SIG-M5 treated with dmso at 0.1 percent for 504 hours (cell line): ENCODE measurements around the gene TSC22D2.
"Not testable (repeated sequence)": the region's sequence is repeated elsewhere in the genome, so short reads cannot be mapped to it uniquely, and the experiment has no call there.

Experiments
- DNase-seq: peaks from one replicate; lab custom pipeline; 2025; ENCODE audit not compliant: unreplicated experiment; lab: John Stamatoyannopoulos, UW

Gene TSC22D2

GRCh38 chr3:150446470-150446977, 38.4 kb downstream of the TSC22D2 start:
- DNase-seq = no peak

GRCh38 chr3:150447084-150447483, 39.0 kb downstream of the TSC22D2 start:
- DNase-seq = no peak

- DNase-seq = no peak
These were observed 39.8 kb downstream of the TSC22D2 start for GRCh38 chr3:150447631-150448465.

GRCh38 chr3:150449169-150449721, 41.1 kb downstream of the TSC22D2 start:
- DNase-seq = no peak

- peak; percentile 81 for DNase-seq
These were observed 42.8 kb downstream of the TSC22D2 start for GRCh38 chr3:150450916-150451315.

GRCh38 chr3:150451329-150452048, 43.4 kb downstream of the TSC22D2 start:
- no peak for DNase-seq

- DNase-seq = no peak
These were observed 45.3 kb downstream of the TSC22D2 start for GRCh38 chr3:150453353-150453752.

GRCh38 chr3:150454085-150454484, 46.0 kb downstream of the TSC22D2 start:
- DNase-seq = no peak

- DNase-seq = no peak
These were observed 46.5 kb downstream of the TSC22D2 start for GRCh38 chr3:150454622-150455021.

GRCh38 chr3:150455341-150455740, 47.2 kb downstream of the TSC22D2 start:
- DNase-seq = no peak

- DNase-seq = no peak
These were observed 49.9 kb downstream of the TSC22D2 start for GRCh38 chr3:150458001-150458400.

GRCh38 chr3:150460484-150460883, 52.4 kb downstream of the TSC22D2 start:
- no peak for DNase-seq

GRCh38 chr3:150461399-150461798, 53.3 kb downstream of the TSC22D2 start:
- no peak for DNase-seq

GRCh38 chr3:150462108-150462507, 54.0 kb downstream of the TSC22D2 start:
- DNase-seq = no peak

- DNase-seq = no peak
These were observed 56.6 kb downstream of the TSC22D2 start for GRCh38 chr3:150464684-150465083.

- no peak for DNase-seq
These were observed 59.3 kb downstream of the TSC22D2 start for GRCh38 chr3:150467381-150467780.

- DNase-seq = peak; percentile 74
These were observed 61.2 kb downstream of the TSC22D2 start for GRCh38 chr3:150469031-150469930.

GRCh38 chr3:150469931-150470740, 62.0 kb downstream of the TSC22D2 start:
- peak; percentile 41 for DNase-seq

GRCh38 chr3:150472421-150472820, 64.3 kb downstream of the TSC22D2 start:
- no peak for DNase-seq

- DNase-seq = not testable (repeated sequence)
These were observed 65.1 kb downstream of the TSC22D2 start for GRCh38 chr3:150473161-150473560.
